Thyroid gland (tissue), 4 donors: ENCODE results near the gene TRIM58. TPM values are rescaled to one million over a fixed set of nuclear protein-coding genes. Genes with fewer than 3 reads are reported as not detected.

ENCODE experiments used
- DNase-seq, 2 donors: peaks; one replicate each; pipeline ENCODE4 v3.0.0-alpha.2; 2019
- H3K27ac ChIP-seq, 3 donors: fragments of 200-600 bp; sonication (generic); 1 replicate in 2 of 3; 2 replicates in 1 of 3; pipeline ENCODE4 v1.5.1; 2016 to 2019; ENCODE audit warnings: mild to moderate bottlenecking in 1 of 3, moderate library complexity in 1 of 3
- H3K27me3 ChIP-seq: fragments of 200-600 bp; sonication (generic); one replicate; pipeline ENCODE4 v1.5.1; 2019
- H3K36me3 ChIP-seq, 2 donors: fragments of 200-600 bp; sonication (generic); one replicate each; pipeline ENCODE4 v1.5.1; 2016 to 2019
- H3K4me1 ChIP-seq, 2 donors: fragments of 200-600 bp; sonication (generic); one replicate each; pipeline ENCODE4 v1.5.1; 2017 to 2019
- H3K4me3 ChIP-seq, 3 donors: fragments of 200-600 bp; sonication (generic); replicated peaks in 1 of 3; 1 replicate in 2 of 3; 2 replicates in 1 of 3; pipeline ENCODE4 v1.5.1; 2016; ENCODE audit warnings: mild to moderate bottlenecking in 1 of 3
- H3K9me3 ChIP-seq: fragments of 200-600 bp; sonication (generic); one replicate; pipeline ENCODE4 v1.5.1; 2017
- CTCF ChIP-seq, 6 experiments: fragments of 200-600 bp in 3 of 6; fragments of 450-650 bp in 3 of 6; sonication (generic) in 3 of 6; IDR thresholded peaks; one replicate each; pipeline ENCODE4 v1.5.1; 2016 to 2019; ENCODE audit warnings: antibody characterized with exemption in 6 of 6, mild to moderate bottlenecking in 2 of 6, inconsistent platforms in 1 of 6, moderate library complexity in 1 of 6
- POLR2A ChIP-seq, 2 donors: fragments of 450-650 bp; IDR thresholded peaks; one replicate each; pipeline ENCODE4 v1.6.1; 2017; ENCODE audit warnings: antibody characterized with exemption in 2 of 2, mild to moderate bottlenecking in 2 of 2, moderate library complexity in 1 of 2
- WGBS, 2 donors: methylation state at CpG; one replicate each; pipeline ENCODE4 v1.1.5; 2017; 5-methylcytosine and 5-hydroxymethylcytosine counted together
- intact Hi-C: fragments of 100-400 bp; cut with DNase I; formaldehyde crosslinking; loops from one replicate; pipeline ENCODE4 v1.15.1; 2023
- total RNA-seq, 4 donors: library from RNA; depleted of rRNA; stranded (reverse); fragments of >200 nt; gene quantifications; one replicate each; pipeline ENCODE4 v1.2.3, GENCODE V29; 2016

TRIM58 gene
- total RNA-seq, 4 donors from 2014 or later, result 22.6 to 52.1 (median 29.4) TPM

- DNase-seq, result no peak
- no peaks in the 10 kb centered on the region for H3K9me3 ChIP-seq
- H3K27ac ChIP-seq, result no peak overlapping the region
- H3K27me3 ChIP-seq, result no peaks in the 10 kb centered on the region
- intact Hi-C loops, result no loop called here
- no peaks in the 10 kb centered on the region for H3K4me1 ChIP-seq
- WGBS, 2 donors, result 0% methylated on average over 1 of the region's 1 CpG
- H3K36me3 ChIP-seq, result no peaks in the 10 kb centered on the region
- no peak overlapping the region for H3K4me3 ChIP-seq
- no peak for TF ChIP-seq CTCF (IDR thresholded peaks at IDR 0.05)
- TF ChIP-seq POLR2A (IDR thresholded peaks at IDR 0.05), result no peak
These were observed 27.3 kb upstream of the TRIM58 start for GRCh38 chr1:247829656-247830055.

GRCh38 chr1:247833601-247834000 lies 23.4 kb upstream of the TRIM58 start:
- no peak overlapping the region for H3K27ac ChIP-seq
- no peaks in the 10 kb centered on the region for H3K27me3 ChIP-seq
- 81 to 83% methylated on average over 6 of the region's 6 CpGs for WGBS, 2 donors
- TF ChIP-seq CTCF (IDR thresholded peaks at IDR 0.05) (no peak), POLR2A (IDR thresholded peaks at IDR 0.05) (no peak)
- H3K4me1 ChIP-seq, result peaks cover 0 to 4% of the 10 kb centered on the region in 2 donors
- H3K9me3 ChIP-seq, result no peaks in the 10 kb centered on the region
- intact Hi-C loops, result no loop called here
- no peak for DNase-seq
- H3K36me3 ChIP-seq, result no peaks in the 10 kb centered on the region
- H3K4me3 ChIP-seq, result no peak overlapping the region

GRCh38 chr1:247840818-247841217 lies 16.2 kb upstream of the TRIM58 start:
- no peak for TF ChIP-seq POLR2A (IDR thresholded peaks at IDR 0.05)
- no peak for TF ChIP-seq CTCF (IDR thresholded peaks at IDR 0.05)
- Histone ChIP-seq H3K36me3 (no peaks in the 10 kb centered on the region), H3K4me1 (peaks cover 13 to 24% of the 10 kb centered on the region in 2 donors), H3K27me3 (no peaks in the 10 kb centered on the region), H3K4me3 (no peak overlapping the region), H3K9me3 (no peaks in the 10 kb centered on the region), H3K27ac (no peak overlapping the region)
- no peak for DNase-seq
- intact Hi-C loops, result no loop called here
- WGBS, 2 donors, result 87 to 96% methylated on average over 2 of the region's 2 CpGs

GRCh38 chr1:247841796-247842195 lies 15.2 kb upstream of the TRIM58 start, which contains the start of gene OR11L1:
Gene OR11L1 (minus strand): TSS chr1:247841896. CDS start chr1:247841896, 0 bp downstream.
- Histone ChIP-seq H3K27me3 (no peaks in the 10 kb centered on the region), H3K27ac (no peak within 1 kb of the TSS), H3K4me1 (peaks cover 21 to 30% of the 10 kb centered on the region in 2 donors), H3K4me3 (no peak within 1 kb of the TSS), H3K36me3 (no peaks in the 10 kb centered on the region), H3K9me3 (no peaks in the 10 kb centered on the region)
- intact Hi-C loops, result no loop called here
- TF ChIP-seq CTCF (IDR thresholded peaks at IDR 0.05) (no peak), POLR2A (IDR thresholded peaks at IDR 0.05) (no peak)
- no peak for DNase-seq
- 93 to 96% methylated on average over 2 of the region's 2 CpGs for WGBS, 2 donors

GRCh38 chr1:247843411-247843810 lies 13.6 kb upstream of the TRIM58 start:
- H3K27ac ChIP-seq, result peak overlapping the region in 1 of 3 donors; percentile 76
- intact Hi-C loops, result no loop called here
- no peaks in the 10 kb centered on the region for H3K36me3 ChIP-seq
- H3K27me3 ChIP-seq, result no peaks in the 10 kb centered on the region
- no peak overlapping the region for H3K4me3 ChIP-seq
- WGBS, 2 donors, result 50 to 73% methylated on average over 2 of the region's 2 CpGs
- no peaks in the 10 kb centered on the region for H3K9me3 ChIP-seq
- no peak for DNase-seq
- H3K4me1 ChIP-seq, result peaks cover 30 to 39% of the 10 kb centered on the region in 2 donors
- TF ChIP-seq CTCF (IDR thresholded peaks at IDR 0.05) (no peak), POLR2A (IDR thresholded peaks at IDR 0.05) (no peak)
